Parathyroid adenoma (tissue), 2 donors: ENCODE results near the gene OR4D1.
"Not testable (repeated sequence)": the region's sequence is repeated elsewhere in the genome, so short reads cannot be mapped to it uniquely, and the experiment has no call there.

Experiments used
- H2AFZ ChIP-seq: fragments of 300-600 bp; sonication (generic); one replicate; pipeline ENCODE4 v1.7.0; 2017; ENCODE audit warnings: antibody characterized with exemption, mild to moderate bottlenecking
- H3K27ac ChIP-seq: fragments of 300-600 bp; sonication (generic); one replicate; pipeline ENCODE4 v1.7.0; 2017
- H3K27me3 ChIP-seq: fragments of 300-600 bp; sonication (generic); one replicate; pipeline ENCODE4 v1.7.0; 2017; ENCODE audit warnings: low read length; ENCODE audit not compliant: control insufficient read depth, insufficient read depth
- H3K36me3 ChIP-seq: fragments of 300-600 bp; sonication (generic); one replicate; pipeline ENCODE4 v1.7.0; 2017; ENCODE audit warnings: low read length; ENCODE audit not compliant: control insufficient read depth, insufficient read depth
- H3K4me1 ChIP-seq: fragments of 300-600 bp; sonication (generic); one replicate; pipeline ENCODE4 v1.7.0; 2017; ENCODE audit warnings: control low read depth
- H3K4me2 ChIP-seq: fragments of 300-600 bp; sonication (generic); one replicate; pipeline ENCODE4 v1.7.0; 2017; ENCODE audit warnings: low read length
- H3K4me3 ChIP-seq: fragments of 300-600 bp; sonication (generic); one replicate; pipeline ENCODE4 v1.7.0; 2017; ENCODE audit warnings: low read depth, low read length
- H3K79me2 ChIP-seq: fragments of 300-600 bp; sonication (generic); one replicate; pipeline ENCODE4 v1.7.0; 2017; ENCODE audit warnings: control low read depth
- H3K9ac ChIP-seq: fragments of 300-600 bp; sonication (generic); one replicate; pipeline ENCODE4 v1.7.0; 2017; ENCODE audit warnings: mild to moderate bottlenecking
- H3K9me3 ChIP-seq: fragments of 300-600 bp; sonication (generic); one replicate; pipeline ENCODE4 v1.7.0; 2017; ENCODE audit warnings: low read length; ENCODE audit not compliant: control insufficient read depth
- TF ChIP-seq, protein P1 (sequence below): fragments of 300-600 bp; sonication (generic); IDR thresholded peaks from one replicate; pipeline ENCODE4 v1.7.0; 2017; ENCODE audit warnings: antibody characterized with exemption, mild to moderate bottlenecking
- donor health status: primary hyperparathyroidism.

The OR4D1 gene

GRCh38 chr17:58136669-58137279 lies 11.4 kb upstream of the OR4D1 start:
- no peak overlapping the region for H2AFZ ChIP-seq
- no peaks in the 10 kb centered on the region for H3K9me3 ChIP-seq
- H3K79me2 ChIP-seq: no peaks in the 10 kb centered on the region
- no peaks in the 10 kb centered on the region for H3K27me3 ChIP-seq
- H3K36me3 ChIP-seq: no peaks in the 10 kb centered on the region
- no peak overlapping the region for H3K4me3 ChIP-seq
- H3K4me1 ChIP-seq: no peaks in the 10 kb centered on the region
- H3K4me2 ChIP-seq: no peak overlapping the region
- H3K9ac ChIP-seq: no peak overlapping the region
- H3K27ac ChIP-seq: no peak overlapping the region
- TF ChIP-seq, protein P1, sequence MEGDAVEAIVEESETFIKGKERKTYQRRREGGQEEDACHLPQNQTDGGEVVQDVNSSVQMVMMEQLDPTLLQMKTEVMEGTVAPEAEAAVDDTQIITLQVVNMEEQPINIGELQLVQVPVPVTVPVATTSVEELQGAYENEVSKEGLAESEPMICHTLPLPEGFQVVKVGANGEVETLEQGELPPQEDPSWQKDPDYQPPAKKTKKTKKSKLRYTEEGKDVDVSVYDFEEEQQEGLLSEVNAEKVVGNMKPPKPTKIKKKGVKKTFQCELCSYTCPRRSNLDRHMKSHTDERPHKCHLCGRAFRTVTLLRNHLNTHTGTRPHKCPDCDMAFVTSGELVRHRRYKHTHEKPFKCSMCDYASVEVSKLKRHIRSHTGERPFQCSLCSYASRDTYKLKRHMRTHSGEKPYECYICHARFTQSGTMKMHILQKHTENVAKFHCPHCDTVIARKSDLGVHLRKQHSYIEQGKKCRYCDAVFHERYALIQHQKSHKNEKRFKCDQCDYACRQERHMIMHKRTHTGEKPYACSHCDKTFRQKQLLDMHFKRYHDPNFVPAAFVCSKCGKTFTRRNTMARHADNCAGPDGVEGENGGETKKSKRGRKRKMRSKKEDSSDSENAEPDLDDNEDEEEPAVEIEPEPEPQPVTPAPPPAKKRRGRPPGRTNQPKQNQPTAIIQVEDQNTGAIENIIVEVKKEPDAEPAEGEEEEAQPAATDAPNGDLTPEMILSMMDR: peak; percentile 28

- Histone ChIP-seq H3K36me3 (no peaks in the 10 kb centered on the region), H3K9ac (no peak overlapping the region), H3K27ac (no peak overlapping the region), H3K4me1 (no peaks in the 10 kb centered on the region), H3K4me2 (no peak overlapping the region), H3K4me3 (no peak overlapping the region), H2AFZ (no peak overlapping the region), H3K79me2 (no peaks in the 10 kb centered on the region), H3K9me3 (peaks cover 10% of the 10 kb centered on the region), H3K27me3 (no peaks in the 10 kb centered on the region)
- TF ChIP-seq, protein P1: no peak
Measured at GRCh38 chr17:58141505-58141904, 6.7 kb upstream of the OR4D1 start.

DNA sequence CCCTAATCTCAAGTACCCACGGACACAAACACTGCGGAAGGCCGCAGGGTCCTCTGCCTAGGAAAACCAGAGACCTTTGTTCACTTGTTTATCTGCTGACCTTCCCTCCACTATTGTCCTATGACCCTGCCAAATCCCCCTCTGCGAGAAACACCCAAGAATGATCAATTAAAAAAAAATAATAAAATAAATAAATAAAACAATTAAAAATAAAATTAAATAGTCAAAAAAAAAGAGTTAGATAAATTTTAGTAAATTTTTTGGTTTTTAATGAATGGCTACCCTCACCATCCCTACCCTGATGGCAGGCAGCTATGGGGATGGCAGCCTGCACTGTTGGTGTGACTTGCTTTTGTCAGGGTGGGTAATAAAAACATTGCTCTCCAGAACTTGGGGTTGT lies 4.8 kb upstream of the OR4D1 start:
- not testable (repeated sequence) for H3K79me2 ChIP-seq, H3K9me3 ChIP-seq, H3K27me3 ChIP-seq, H3K9ac ChIP-seq, H3K4me1 ChIP-seq, H3K36me3 ChIP-seq, H3K27ac ChIP-seq, H3K4me3 ChIP-seq, H2AFZ ChIP-seq, H3K4me2 ChIP-seq

GRCh38 chr17:58144801-58145200 lies 3.4 kb upstream of the OR4D1 start:
- H3K4me3 ChIP-seq: no peak overlapping the region
- no peaks in the 10 kb centered on the region for H3K79me2 ChIP-seq
- peaks cover 10% of the 10 kb centered on the region for H3K9me3 ChIP-seq
- no peak overlapping the region for H3K27ac ChIP-seq
- H3K36me3 ChIP-seq: no peaks in the 10 kb centered on the region
- TF ChIP-seq, protein P1: no peak
- no peaks in the 10 kb centered on the region for H3K4me1 ChIP-seq
- H3K27me3 ChIP-seq: no peaks in the 10 kb centered on the region
- H2AFZ ChIP-seq: no peak overlapping the region
- H3K9ac ChIP-seq: no peak overlapping the region
- no peak overlapping the region for H3K4me2 ChIP-seq

DNA sequence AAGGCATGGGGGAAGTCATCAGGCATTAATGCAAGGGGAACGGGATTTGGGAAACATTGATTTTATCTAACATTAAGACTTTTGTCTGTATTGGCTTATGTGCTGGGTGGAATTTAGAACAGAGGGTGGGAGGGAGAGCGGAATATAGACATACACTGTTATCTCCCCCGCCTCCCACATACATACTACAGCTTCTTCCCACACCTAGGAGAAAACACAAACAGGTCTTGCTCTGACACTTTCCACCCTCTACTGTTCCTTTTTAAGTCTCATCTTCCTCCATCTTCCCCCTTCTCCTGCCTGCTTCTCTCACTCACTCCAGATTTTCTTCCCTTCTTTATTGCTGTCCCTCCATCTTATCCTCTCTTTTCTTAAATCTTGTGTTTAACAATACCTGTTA lies 425 bp downstream of the OR4D1 start:
- Histone ChIP-seq H3K9me3 (peaks cover 10% of the 10 kb centered on the region), H3K4me2 (no peak overlapping the region), H2AFZ (no peak overlapping the region), H3K79me2 (no peaks in the 10 kb centered on the region), H3K27me3 (no peaks in the 10 kb centered on the region), H3K4me1 (no peaks in the 10 kb centered on the region), H3K4me3 (no peak overlapping the region), H3K27ac (no peak overlapping the region), H3K9ac (no peak overlapping the region), H3K36me3 (no peaks in the 10 kb centered on the region)
- TF ChIP-seq, protein P1: no peak
